Measurements from ENCODE around the gene AP1B1.

DNA sequence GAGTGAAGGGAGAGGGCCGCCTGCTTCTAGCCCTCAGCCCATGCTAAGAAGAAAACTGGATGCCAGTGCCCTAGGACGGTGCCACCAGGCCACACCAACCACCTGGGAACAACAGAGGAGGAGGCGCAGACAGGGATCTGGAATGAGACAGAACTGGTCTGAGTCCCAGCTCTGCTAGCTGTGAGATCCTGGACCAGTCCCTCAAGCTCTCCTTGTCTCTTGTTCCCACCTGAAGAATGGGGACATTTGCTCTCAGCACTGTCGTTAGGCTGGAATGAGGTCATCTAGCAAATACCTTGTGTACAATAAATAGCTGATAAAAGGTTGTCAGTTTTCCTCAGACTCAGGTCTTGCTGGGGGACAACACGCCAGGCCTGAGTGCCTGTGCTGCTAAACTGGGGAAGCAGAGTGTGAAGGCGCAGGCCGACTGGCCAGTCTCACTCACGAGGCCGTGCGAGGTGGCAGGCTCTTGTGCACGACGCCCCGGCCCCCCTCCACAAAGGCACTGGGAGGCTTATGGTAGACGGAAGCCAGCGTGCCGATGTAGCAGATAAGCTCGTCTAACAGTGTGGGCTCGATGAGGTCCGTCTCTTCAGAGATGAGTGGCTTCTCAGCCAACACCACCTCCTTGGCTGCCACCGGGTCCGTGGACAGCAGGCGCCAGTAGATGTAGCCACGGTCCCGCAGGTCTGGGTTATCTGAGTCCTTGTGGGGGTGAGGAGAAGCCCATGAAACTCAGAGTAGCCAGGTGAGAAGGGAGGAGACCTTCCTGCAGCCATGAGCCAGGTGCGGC is 47.1 kb downstream of the AP1B1 start:
- TF ChIP-seq EZH2 (IDR thresholded peaks at IDR 0.05) (no peak), POLR2AphosphoS5 (IDR thresholded peaks at IDR 0.05; ENCODE audit: borderline replicate concordance, low read depth, low read length) (no peak)
